ENCODE results near the gene SELENOI.

The SELENOI gene

GRCh38 chr2:26442301-26442700 lies 96.4 kb downstream of the SELENOI start:
- H3K27ac ChIP-seq = no peak overlapping the region
- TF ChIP-seq ZFX (IDR thresholded peaks at IDR 0.05; ENCODE audit: borderline replicate concordance) = no peak
- TF ChIP-seq CTCF (IDR thresholded peaks at IDR 0.05) = no peak

DNA sequence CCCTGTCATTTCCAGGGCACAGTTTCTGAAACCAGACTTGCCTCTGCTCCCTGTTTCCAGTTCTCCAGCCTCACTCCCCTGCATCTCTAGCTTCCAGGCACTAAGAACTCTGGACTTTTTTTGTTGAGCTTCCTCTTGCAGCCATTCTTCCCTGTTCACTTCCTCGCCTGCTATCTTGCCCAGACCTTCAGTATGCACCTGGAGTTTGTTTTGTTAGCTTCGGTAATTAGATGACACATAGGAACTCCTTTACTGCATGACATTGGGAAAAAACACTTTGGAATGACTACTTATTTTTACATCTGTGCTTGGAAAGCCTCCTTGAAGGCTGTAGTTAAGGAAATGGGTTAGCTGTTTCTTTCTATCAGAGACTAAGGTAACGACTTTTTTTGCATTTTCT lies 96.8 kb downstream of the SELENOI start:
- no peak for TF ChIP-seq CTCF (IDR thresholded peaks at IDR 0.05)
- H3K27ac ChIP-seq = no peak overlapping the region

DNA sequence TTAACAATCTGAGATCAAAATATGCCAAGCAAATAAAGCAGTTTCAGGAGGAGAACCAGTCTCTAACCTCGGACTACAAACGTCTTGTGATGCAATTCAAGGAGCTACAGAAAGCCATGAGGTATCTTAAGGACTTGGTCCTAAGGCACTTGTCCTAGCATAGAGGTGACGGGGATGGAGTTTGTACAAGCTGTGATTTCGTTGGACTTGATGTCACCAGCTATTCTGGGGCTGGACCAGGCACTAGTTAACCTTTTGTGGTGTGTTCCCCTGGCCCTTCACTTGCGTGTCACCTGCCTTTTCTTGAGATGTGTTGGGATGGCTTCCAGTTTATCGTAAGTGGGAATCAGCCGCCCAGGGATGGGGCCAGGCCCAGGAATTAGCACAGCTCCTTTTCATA lies 98.3 kb downstream of the SELENOI start:
- H3K27ac ChIP-seq = no peak overlapping the region
- TF ChIP-seq ZFX (IDR thresholded peaks at IDR 0.05; ENCODE audit: borderline replicate concordance) (no peak), CTCF (IDR thresholded peaks at IDR 0.05) (no peak)

Measured in 22Rv1 (cell line).